Measurements from ENCODE around the gene FOXI1.

The FOXI1 gene

GRCh38 chr5:170105642-170106611, at the start of gene FOXI1:
Gene FOXI1, plus strand, starts transcription at chr5:170105897. Its CDS starts 61 bp downstream, at chr5:170105958.
- no peak within 1 kb of the TSS for H3K4me3 ChIP-seq (ENCODE audit: low read depth, low read length)
- TF ChIP-seq, protein P1, sequence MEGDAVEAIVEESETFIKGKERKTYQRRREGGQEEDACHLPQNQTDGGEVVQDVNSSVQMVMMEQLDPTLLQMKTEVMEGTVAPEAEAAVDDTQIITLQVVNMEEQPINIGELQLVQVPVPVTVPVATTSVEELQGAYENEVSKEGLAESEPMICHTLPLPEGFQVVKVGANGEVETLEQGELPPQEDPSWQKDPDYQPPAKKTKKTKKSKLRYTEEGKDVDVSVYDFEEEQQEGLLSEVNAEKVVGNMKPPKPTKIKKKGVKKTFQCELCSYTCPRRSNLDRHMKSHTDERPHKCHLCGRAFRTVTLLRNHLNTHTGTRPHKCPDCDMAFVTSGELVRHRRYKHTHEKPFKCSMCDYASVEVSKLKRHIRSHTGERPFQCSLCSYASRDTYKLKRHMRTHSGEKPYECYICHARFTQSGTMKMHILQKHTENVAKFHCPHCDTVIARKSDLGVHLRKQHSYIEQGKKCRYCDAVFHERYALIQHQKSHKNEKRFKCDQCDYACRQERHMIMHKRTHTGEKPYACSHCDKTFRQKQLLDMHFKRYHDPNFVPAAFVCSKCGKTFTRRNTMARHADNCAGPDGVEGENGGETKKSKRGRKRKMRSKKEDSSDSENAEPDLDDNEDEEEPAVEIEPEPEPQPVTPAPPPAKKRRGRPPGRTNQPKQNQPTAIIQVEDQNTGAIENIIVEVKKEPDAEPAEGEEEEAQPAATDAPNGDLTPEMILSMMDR (IDR thresholded peaks at IDR 0.05; ENCODE audit: low read depth, low read length), result no peak

GRCh38 chr5:170056561-170057267, 49.0 kb upstream of the FOXI1 start:
- no peak overlapping the region for H3K4me3 ChIP-seq (ENCODE audit: low read depth, low read length)
- TF ChIP-seq, protein P1 (IDR thresholded peaks at IDR 0.05; ENCODE audit: low read depth, low read length), result no peak

GRCh38 chr5:170057311-170057710, 48.4 kb upstream of the FOXI1 start:
- H3K4me3 ChIP-seq (ENCODE audit: low read depth, low read length), result no peak overlapping the region
- TF ChIP-seq, protein P1 (IDR thresholded peaks at IDR 0.05; ENCODE audit: low read depth, low read length), result no peak

- no peak overlapping the region for H3K4me3 ChIP-seq (ENCODE audit: low read depth, low read length)
- TF ChIP-seq, protein P1 (IDR thresholded peaks at IDR 0.05; ENCODE audit: low read depth, low read length), result no peak
Measured at GRCh38 chr5:170059221-170059620, 46.5 kb upstream of the FOXI1 start.

- TF ChIP-seq, protein P1 (IDR thresholded peaks at IDR 0.05; ENCODE audit: low read depth, low read length), result no peak
- no peak overlapping the region for H3K4me3 ChIP-seq (ENCODE audit: low read depth, low read length)
Measured at GRCh38 chr5:170067152-170067551, 38.5 kb upstream of the FOXI1 start.

- H3K4me3 ChIP-seq (ENCODE audit: low read depth, low read length), result no peak overlapping the region
- TF ChIP-seq, protein P1 (IDR thresholded peaks at IDR 0.05; ENCODE audit: low read depth, low read length), result no peak
Measured at GRCh38 chr5:170067574-170068170, 38.0 kb upstream of the FOXI1 start.

All from WI38 (cell line).